OCI-LY7 (cell line): ENCODE results near the gene SRCIN1. TPM values are rescaled to one million over a fixed set of nuclear protein-coding genes. Genes with fewer than 3 reads are reported as not detected.

Experiments used
- BruUV-seq: library from RNA; stranded (reverse); fragments of 400-500 nt; replicated peaks from 2 replicates; lab custom pipeline; 2021; lab: Mats Ljungman, UMichigan
- CTCF ChIA-PET: fragments of 300-600 bp; sonication (Branson Sonifier 250); formaldehyde crosslinking; loops from one replicate; lab custom pipeline; 2022; ENCODE audit warnings: antibody characterized with exemption; ENCODE audit not compliant: unreplicated experiment; lab: Charles Lee
- POLR2A ChIA-PET: fragments of 300-600 bp; sonication (Branson Sonifier 250); formaldehyde crosslinking; loops from one replicate; lab custom pipeline; 2022; ENCODE audit warnings: antibody characterized with exemption; lab: Charles Lee
- DNase-seq: peaks from one replicate; pipeline ENCODE4 v3.0.0-alpha.2; 2015; ENCODE audit warnings: low spot score
- H2AFZ ChIP-seq: fragments of 200-600 bp; sonication (generic), shearing (Covaris generic); 2 replicates; pipeline ENCODE4 v1.6.1; 2014; ENCODE audit warnings: mild to moderate bottlenecking, antibody characterized with exemption, low read length, moderate library complexity
- H3K27ac ChIP-seq: fragments of 200-600 bp; sonication (generic); 2 replicates; pipeline ENCODE4 v1.5.1; 2014; ENCODE audit warnings: mixed run types, low read depth, mild to moderate bottlenecking, moderate library complexity, low read length, inconsistent platforms; ENCODE audit not compliant: poor library complexity, severe bottlenecking
- H3K36me3 ChIP-seq: fragments of 200-600 bp; sonication (generic); 2 replicates; pipeline ENCODE4 v1.6.1; 2014; ENCODE audit warnings: mild to moderate bottlenecking, antibody characterized with exemption, low read length, moderate library complexity, mixed read lengths; ENCODE audit not compliant: insufficient read depth
- H3K4me1 ChIP-seq: fragments of 200-600 bp; sonication (generic); 2 replicates; pipeline ENCODE4 v1.5.1; 2014; ENCODE audit warnings: mild to moderate bottlenecking, low read length; ENCODE audit not compliant: insufficient read depth, poor library complexity, severe bottlenecking
- H3K4me2 ChIP-seq: fragments of 200-600 bp; sonication (generic); 2 replicates; pipeline ENCODE4 v1.6.1; 2014; ENCODE audit warnings: mild to moderate bottlenecking, low read length
- H3K4me3 ChIP-seq: fragments of 200-600 bp; sonication (generic); 2 replicates; pipeline ENCODE4 v1.5.1; 2014; ENCODE audit warnings: mild to moderate bottlenecking, low read depth, low read length; ENCODE audit not compliant: poor library complexity, severe bottlenecking
- H3K79me2 ChIP-seq: fragments of 200-600 bp; sonication (generic); 2 replicates; pipeline ENCODE4 v1.6.1; 2016; ENCODE audit warnings: low read depth, mild to moderate bottlenecking, low read length, moderate library complexity, mixed read lengths; ENCODE audit not compliant: insufficient read depth
- H3K9me2 ChIP-seq: fragments of 200-600 bp; sonication (generic); 2 replicates; pipeline ENCODE4 v1.6.1; 2016; ENCODE audit warnings: mild to moderate bottlenecking, low read length, mixed read lengths; ENCODE audit not compliant: insufficient read depth
- H3K9me3 ChIP-seq: fragments of 200-600 bp; sonication (generic); 2 replicates; pipeline ENCODE4 v1.6.1; 2014; ENCODE audit warnings: mild to moderate bottlenecking, mixed run types, low read length, mixed read lengths
- H4K20me1 ChIP-seq: fragments of 200-600 bp; sonication (generic); 2 replicates; pipeline ENCODE4 v1.6.1; 2014; ENCODE audit warnings: mild to moderate bottlenecking, antibody characterized with exemption, low read length, moderate library complexity, mixed read lengths; ENCODE audit not compliant: insufficient read depth
- EZH2phosphoT487 ChIP-seq: fragments of 200-600 bp; sonication (generic); IDR thresholded peaks from 2 replicates; pipeline ENCODE4 v1.6.1; 2018; ENCODE audit warnings: low read depth, borderline replicate concordance, mild to moderate bottlenecking, mixed run types, antibody characterized with exemption, low read length, moderate library complexity, mixed read lengths
- intact Hi-C: fragments of 100-400 bp; cut with micrococcal nuclease; formaldehyde crosslinking; loops from one replicate; pipeline ENCODE4 v1.10.0; 2022; ENCODE audit not compliant: unreplicated experiment
- total RNA-seq, 2 experiments: library from RNA; depleted of rRNA in 1 of 2; stranded (reverse); fragments of >200 nt in 1 of 2; shearing (Covaris generic) in 1 of 2; gene quantifications; 2 replicates each; pipeline ENCODE4 v1.2.3, GENCODE V29; 2014 to 2022
- TF ChIP-seq, protein P1 (sequence below): fragments of 200-600 bp; sonication (generic); conservative IDR thresholded peaks from 2 replicates; pipeline ENCODE4 v1.5.1; 2014; ENCODE audit warnings: mild to moderate bottlenecking, antibody characterized with exemption, low read length, moderate library complexity, mixed read lengths

The SRCIN1 gene
- total RNA-seq, 2 experiments from 2014 or later, result 1.5 to 4.6 TPM

DNA sequence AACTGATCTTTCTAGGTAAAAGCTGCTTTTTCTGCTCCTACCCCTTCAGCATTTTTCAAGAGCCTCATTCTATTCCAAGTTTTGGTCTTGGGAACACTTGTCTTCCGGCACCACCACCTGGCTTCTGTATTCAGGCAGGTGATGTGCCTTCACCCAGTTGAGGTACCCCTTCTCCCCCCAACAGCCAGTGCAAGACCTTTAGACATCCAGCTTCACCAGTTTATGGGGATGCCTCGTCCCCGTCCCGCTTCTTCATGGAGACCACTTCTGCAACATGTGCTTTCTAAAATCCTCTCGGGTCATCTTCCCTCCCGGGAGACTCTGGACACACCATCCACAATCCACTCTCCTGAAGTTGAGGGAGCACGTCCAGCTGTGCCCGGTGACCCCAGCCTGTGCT, 69.9 kb downstream of the SRCIN1 start:
- CTCF ChIA-PET, result no interaction called here
- POLR2A ChIA-PET, result no interaction called here
- H3K79me2 ChIP-seq, result no peaks in the 10 kb centered on the region
- H3K4me1 ChIP-seq, result no peaks in the 10 kb centered on the region
- H3K4me3 ChIP-seq, result no peak overlapping the region
- H3K27ac ChIP-seq, result no peak overlapping the region
- no peaks in the 10 kb centered on the region for H4K20me1 ChIP-seq
- no peak for TF ChIP-seq EZH2phosphoT487
- TF ChIP-seq, protein P1, sequence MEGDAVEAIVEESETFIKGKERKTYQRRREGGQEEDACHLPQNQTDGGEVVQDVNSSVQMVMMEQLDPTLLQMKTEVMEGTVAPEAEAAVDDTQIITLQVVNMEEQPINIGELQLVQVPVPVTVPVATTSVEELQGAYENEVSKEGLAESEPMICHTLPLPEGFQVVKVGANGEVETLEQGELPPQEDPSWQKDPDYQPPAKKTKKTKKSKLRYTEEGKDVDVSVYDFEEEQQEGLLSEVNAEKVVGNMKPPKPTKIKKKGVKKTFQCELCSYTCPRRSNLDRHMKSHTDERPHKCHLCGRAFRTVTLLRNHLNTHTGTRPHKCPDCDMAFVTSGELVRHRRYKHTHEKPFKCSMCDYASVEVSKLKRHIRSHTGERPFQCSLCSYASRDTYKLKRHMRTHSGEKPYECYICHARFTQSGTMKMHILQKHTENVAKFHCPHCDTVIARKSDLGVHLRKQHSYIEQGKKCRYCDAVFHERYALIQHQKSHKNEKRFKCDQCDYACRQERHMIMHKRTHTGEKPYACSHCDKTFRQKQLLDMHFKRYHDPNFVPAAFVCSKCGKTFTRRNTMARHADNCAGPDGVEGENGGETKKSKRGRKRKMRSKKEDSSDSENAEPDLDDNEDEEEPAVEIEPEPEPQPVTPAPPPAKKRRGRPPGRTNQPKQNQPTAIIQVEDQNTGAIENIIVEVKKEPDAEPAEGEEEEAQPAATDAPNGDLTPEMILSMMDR, result no peak
- BruUV-seq, result no TSS peak
- no peaks in the 10 kb centered on the region for H3K9me2 ChIP-seq
- H3K36me3 ChIP-seq, result no peaks in the 10 kb centered on the region
- intact Hi-C loops, result no loop called here
- H3K4me2 ChIP-seq, result no peak overlapping the region
- H2AFZ ChIP-seq, result no peak overlapping the region
- no peak for DNase-seq
- H3K9me3 ChIP-seq, result no peaks in the 10 kb centered on the region

DNA sequence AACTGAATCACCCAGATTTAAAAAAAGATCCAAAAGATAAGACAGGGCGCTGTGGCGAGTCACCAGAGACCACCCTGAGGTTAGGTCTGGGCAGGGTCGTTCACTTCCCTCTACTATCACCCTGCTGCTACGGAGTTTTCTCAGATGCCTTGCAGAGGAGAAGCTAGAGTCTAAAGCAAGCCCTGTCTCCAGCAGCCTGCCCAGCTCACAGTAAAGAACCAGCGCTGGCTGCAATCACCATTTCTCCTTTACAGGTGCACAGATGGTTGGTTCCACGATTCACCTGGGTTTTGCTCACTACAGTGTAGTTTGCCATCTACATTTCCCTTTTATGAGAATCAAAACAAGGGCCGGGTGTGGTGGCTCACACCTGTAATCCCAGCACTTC, 71.3 kb downstream of the SRCIN1 start:
- no peak for DNase-seq
- Histone ChIP-seq H3K36me3 (no peaks in the 10 kb centered on the region), H3K9me3 (no peaks in the 10 kb centered on the region), H3K9me2 (no peaks in the 10 kb centered on the region), H4K20me1 (no peaks in the 10 kb centered on the region), H3K27ac (no peak overlapping the region), H2AFZ (no peak overlapping the region), H3K4me3 (no peak overlapping the region), H3K4me2 (no peak overlapping the region), H3K79me2 (no peaks in the 10 kb centered on the region), H3K4me1 (no peaks in the 10 kb centered on the region)
- CTCF ChIA-PET, result no interaction called here
- intact Hi-C loops, result no loop called here
- no TSS peak for BruUV-seq
- POLR2A ChIA-PET, result interaction anchor here (0.7 kb wide), 1 partner anchor 827 kb away, joined by 3 read pairs; no protein-coding TSS in a partner anchor
- no peak for TF ChIP-seq EZH2phosphoT487
- TF ChIP-seq, protein P1, result no peak

DNA sequence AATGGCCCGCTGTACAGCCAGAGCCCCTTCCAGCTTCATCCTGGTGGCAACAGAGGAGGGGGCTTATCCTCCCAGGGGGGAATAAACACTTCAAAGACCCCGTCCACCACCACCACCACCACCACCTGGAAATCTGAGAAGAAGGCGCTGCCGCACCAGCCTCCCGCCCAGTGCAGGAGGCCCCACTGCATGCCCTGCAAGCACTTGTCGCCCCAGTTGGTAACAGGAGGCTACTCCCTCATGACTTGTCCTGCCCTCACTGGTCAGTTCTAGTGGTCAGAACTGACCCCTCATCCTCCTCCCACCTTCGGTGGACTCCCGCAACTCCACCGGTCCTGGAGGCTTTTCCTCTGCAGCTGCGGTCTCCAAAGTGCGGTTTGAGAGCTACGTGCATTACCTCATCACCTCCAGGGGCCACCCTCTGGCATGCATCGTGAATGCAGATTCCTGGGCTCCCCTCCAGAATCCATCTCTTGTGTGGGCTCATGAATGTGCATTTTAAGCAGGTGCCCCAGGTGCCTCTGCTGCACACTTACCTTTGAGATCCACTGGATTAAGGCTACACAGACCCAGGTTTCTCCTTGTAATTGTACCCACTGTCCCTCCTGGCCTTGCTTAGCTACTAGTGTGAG, 71.8 kb downstream of the SRCIN1 start:
- Histone ChIP-seq H3K79me2 (no peaks in the 10 kb centered on the region), H3K4me2 (no peak overlapping the region), H3K9me3 (no peaks in the 10 kb centered on the region), H3K9me2 (no peaks in the 10 kb centered on the region), H3K27ac (no peak overlapping the region), H3K4me3 (no peak overlapping the region), H4K20me1 (no peaks in the 10 kb centered on the region), H2AFZ (no peak overlapping the region), H3K36me3 (no peaks in the 10 kb centered on the region), H3K4me1 (no peaks in the 10 kb centered on the region)
- no peak for DNase-seq
- intact Hi-C loops, result no loop called here
- no TSS peak for BruUV-seq
- ChIA-PET POLR2A (no interaction called here), CTCF (no interaction called here)
- TF ChIP-seq EZH2phosphoT487, result no peak
- TF ChIP-seq, protein P1, result no peak
